GM18499 (cell line): ENCODE data around the gene SOX1.

Source experiments
- ATAC-seq: cut with Tn5 transposase; IDR thresholded peaks from one replicate; pipeline ENCODE4 v1.9.1; 2021; ENCODE audit warnings: moderate number of reproducible peaks; ENCODE audit not compliant: insufficient read depth, unreplicated experiment

The SOX1 gene

GRCh38 chr13:112069845-112070251 is 2.9 kb downstream of the SOX1 start:
- no peak for ATAC-seq

DNA sequence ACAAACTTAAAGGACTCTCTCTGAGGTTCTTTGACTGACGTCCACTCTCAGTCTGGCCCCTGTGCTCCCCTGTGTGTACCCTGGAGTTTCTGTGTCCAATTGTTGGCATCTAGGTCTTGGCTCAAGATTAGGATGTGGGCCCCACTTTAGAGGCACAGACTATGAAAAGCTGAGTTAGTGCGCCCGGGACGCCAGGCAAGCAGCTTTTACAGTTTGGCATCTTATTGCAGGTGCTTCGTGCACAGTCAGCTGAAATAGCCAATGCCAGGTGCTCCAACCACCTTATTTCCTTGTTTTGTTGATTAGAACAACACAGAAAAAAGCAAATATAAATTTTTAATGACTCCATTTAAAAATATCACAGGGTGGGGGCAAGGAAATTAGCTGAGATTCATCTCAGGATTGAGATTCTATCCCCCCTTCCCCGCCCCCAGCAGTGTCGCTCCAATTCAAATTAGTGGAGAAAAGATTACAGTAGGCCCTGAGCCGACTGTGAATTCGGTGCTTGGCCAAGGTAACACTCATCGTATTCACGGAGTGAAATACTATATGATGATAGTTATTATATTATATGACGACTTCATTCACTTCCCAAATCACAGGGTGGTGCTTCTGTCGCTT is 4.3 kb downstream of the SOX1 start:
- ATAC-seq = no peak

GRCh38 chr13:112071723-112072533 is 5.0 kb downstream of the SOX1 start:
- ATAC-seq = no peak

DNA sequence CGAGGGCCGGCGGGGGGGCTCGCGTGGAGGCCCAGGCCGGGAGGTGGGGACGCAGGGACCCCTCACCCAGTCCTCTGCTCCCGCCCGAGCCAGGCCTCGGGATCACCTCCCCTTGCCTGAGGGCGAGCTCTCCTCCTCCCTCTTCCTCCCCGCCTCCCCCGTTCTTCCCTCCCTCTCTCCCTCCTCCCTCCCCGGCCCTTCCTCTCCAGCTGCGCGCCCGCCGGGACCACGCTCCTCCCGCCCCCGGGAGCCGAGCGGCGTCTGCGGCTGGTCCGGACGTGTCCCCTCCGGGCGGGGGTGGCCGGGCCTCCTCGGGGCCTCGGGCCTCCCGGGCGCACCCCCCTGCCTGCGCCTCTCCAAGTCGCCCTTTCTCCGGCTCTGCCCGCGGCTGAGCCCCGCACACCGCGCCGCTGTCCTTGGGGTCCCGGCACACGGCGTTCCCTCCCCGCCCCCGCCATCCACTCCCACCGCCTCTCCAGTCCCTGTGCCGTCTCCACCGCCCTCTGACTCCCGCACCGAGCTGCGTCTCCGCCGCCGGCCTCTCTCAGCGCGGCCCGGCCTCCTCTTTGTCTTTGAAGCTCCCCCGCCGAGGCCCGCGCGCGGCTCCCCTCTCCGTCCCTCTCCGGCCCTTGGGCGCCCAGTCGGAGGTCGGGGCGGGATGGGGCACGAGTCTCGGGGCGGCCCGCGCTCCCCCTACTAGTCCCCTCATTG is 5.7 kb downstream of the SOX1 start:
- ATAC-seq = no peak

DNA sequence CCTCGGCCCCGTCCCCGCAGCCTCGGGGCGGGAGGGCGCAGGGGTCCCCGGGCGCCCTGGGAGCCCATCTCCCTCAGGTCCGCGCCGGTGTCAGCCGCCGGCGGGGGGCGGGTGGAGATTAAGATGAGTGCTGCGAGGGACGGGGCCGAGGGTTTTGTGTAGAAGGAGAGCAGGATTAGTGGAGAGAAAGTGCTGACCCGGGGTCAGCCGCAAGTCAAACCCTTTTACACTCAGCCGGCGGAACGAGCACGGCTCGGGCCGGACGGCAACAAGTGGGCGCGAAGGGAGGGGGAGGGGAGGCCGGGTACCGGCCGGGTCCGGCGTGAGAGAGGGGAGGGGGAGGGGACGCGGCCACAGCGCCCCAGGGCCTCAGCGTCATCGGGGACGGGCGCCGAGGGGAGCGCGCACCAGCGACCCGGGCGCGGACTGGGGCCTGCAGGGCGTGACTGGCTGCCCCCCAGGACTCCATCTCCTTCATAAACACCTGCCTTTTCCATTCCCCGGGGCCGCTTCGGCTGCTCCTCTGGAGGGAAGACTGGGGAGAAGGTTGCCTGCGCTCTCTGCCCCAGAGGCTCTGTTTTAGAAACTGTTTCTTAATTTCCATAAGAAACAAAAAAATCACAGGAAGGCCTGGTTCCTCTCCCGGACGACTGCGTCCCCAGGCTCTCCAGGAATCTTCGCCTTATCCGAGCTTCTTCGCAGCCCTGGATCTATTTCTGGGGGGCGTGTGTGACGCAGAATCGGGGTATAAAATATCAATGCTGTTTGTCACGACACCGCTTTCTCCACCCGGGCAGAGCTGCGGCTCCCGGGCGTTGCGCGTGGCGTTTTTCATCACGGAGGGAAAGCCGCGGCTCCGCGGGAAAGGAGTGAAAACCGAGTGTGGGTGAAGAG is 6.5 kb downstream of the SOX1 start:
- ATAC-seq = no peak

DNA sequence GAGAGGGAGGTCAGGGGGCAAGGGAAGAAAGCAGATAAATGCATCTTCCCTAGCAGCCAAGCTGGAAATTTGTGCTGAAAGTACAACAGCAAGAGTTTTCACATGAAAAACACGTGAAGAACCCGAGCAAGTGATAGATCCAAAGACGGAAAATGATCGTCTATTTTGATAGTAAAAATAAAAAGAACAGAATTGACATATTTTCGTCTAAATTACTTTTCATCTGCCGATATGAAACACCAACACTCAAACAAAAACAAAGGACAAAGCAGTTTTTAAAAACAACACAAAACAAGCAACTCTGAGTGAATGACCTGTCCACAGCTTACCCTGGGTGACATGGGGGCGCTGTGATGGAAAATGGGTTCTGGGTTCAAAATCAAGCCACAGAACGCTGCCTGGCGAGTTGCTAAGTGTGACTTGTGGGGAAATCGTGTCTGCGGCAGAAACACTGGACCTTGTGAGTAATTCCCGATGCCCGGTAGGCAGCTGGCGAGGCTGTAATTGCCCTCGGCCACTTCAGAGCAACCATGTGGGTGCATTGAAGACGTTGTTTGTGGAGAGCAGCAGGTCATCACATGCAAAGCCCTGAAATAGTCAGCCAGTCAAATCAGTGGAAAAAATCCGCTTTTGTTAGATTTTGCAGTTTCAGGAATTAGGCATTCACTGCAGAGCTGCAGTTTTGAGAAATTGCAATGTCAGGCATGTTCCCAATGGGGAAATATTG is 7.4 kb downstream of the SOX1 start:
- ATAC-seq = no peak

- no peak for ATAC-seq
Measured at GRCh38 chr13:112077729-112078128, 10.8 kb downstream of the SOX1 start.

DNA sequence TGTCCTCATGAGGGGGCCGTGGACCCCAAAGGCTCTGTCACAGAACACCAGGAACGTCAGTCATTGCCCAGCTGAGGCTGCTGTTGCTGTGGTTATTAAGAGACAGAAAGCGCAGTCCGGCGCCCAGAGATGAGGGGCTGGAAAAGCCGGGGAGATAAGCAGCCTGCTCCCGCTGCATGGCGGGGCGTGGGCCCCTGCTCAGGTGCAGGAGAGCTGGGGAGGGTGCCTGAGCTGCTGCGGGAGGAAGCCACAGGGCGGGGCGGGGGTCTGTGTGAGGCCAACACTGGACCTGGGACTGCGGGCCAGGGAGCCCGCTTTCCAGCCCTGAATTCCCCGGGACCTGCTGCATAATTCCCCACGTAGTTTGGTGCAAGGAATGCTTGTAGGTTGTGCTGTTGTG is 11.3 kb downstream of the SOX1 start:
- no peak for ATAC-seq

GRCh38 chr13:112078879-112079531 is 12.1 kb downstream of the SOX1 start:
- no peak for ATAC-seq

GRCh38 chr13:112079696-112080095 is 12.7 kb downstream of the SOX1 start:
- no peak for ATAC-seq

DNA sequence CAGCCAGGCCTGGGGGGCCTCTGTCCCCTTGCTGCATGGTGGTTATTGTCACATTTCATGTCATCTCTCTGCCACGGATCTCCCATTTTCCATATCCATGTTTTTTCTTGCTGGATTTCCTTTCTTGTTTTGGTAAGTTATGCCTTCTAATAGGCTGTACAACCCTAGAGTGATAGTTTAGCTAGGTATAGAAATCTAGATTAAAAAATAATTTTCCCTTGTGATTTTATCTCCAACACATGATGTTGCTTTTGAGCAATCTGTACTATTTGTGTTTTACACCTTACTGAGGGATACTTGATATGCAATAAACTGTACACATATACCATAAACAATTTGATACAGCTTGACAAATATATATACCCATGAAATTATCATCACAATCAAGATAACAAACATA is 17.0 kb downstream of the SOX1 start:
- ATAC-seq = no peak

DNA sequence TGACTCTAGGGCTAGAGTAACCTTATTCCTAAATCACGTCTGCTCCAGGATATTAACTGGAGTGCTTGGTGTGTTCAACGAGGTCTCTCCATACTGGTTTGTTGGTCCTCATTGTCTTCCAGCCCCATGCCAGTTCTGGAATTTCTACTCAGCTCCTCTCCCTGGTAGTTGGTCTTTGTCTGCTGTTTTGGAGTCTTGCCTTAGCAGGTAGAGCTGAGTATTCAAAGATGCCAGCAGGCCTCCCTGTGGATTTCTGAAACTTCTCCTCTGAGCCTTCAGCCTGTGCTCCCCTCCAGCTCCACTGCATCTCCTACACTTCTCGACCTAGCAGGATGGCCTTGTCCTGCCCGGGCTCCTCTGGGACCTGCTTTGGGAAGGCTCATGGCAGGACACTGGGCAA is 25.5 kb downstream of the SOX1 start:
- ATAC-seq = no peak

DNA sequence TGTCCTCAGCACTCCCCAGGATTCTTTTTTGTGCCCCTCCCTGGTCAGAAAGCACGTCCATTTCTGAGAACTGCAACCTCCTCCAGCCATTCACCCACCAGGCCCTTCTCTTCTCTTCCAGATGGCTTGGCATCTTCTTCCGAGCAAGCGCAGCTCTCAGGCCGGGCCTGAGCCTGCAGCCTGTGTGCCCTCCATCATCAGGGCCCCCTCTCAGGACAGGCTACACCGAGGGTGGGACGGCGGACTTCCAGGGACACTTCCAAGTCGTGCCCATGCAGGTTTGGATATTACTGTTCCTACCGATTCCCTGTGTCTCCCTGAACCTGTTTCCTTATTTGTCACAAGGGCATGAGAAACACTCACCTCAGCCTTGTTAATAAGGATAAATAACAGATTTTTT is 28.4 kb downstream of the SOX1 start:
- ATAC-seq = no peak

DNA sequence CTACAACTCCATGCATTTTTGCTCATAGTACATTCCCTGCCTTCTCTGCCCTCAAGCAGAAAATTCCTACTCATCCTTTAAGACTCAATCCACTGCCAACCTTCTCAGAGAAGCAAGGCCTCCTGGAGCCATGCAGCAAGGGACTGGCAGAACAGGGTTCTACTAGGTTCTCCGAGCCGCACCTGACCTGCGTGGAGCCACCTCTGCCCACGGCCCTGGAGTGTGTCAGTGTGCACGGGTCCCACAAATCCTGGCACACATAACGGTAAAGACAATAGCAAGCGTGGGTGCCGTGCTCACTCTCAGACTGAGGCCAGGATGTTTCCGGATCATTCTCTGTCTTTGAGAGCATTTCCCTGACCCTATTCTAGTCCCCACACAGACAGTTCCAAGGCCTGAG is 30.0 kb downstream of the SOX1 start:
- ATAC-seq = no peak

GRCh38 chr13:112097770-112098169 is 30.8 kb downstream of the SOX1 start:
- no peak for ATAC-seq

DNA sequence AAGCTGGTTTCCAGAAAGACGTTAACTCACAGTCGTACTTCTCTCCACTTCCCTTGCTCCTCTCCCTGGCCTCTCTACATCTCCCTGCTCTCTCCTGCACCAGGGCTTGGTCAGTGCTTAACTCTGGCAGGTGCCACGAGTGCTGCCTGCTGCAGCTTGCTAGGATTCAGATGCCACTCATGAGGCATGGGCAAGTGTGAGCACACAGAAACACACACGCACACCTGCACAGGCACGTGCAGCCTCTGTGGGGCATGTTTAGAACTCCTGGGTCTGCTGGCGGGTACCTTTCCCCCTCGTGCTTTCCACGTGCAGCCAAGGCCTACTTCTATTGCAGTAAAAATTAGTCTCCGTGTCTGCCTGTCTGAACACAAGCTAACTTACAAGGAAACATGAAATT is 31.8 kb downstream of the SOX1 start:
- ATAC-seq = no peak

DNA sequence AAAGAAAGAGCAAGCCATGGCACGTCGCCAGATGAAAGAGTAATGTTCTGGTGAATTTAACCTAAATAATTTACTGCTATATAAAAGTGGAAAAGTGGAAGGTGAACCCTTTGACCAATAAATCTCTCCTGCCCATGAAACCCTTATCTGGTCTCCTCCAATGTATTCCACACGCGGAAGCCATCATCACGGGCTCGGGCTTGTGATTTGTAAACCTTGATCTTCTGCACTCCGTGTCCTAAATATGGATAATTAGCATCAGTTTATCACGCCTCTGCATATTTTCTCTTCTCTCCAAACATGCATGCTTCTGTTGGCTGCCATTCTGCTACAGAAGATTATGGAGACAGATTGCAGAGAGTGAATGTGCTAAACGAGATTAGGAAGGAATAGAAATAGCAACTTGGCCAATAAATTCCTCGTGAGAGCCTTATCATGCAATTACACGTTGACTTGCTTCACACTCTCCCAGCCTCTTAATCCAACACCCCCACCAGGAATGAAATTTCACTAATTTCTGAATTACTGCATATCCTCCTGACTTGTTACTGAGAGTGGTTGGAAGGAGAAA is 34.5 kb downstream of the SOX1 start:
- ATAC-seq = no peak

DNA sequence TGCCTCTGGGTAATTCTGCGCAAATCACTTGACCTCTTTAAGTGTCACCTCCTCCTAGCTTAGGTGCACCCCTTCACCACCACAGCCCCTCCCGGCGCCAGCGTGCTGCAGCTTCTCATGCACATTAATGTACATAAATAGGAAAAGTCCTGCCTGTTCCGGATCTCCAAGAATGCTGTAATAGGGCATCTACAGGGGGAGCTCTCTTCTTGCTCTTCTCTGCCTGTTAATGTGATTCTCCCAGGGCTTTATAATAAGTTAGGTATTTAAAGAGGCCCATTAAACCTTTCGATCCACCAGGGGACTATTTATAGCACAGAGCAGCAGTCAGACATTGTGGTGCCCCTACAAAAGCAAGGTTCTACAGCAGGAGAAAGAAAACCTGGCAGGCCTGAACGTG is 35.3 kb downstream of the SOX1 start:
- no peak for ATAC-seq

DNA sequence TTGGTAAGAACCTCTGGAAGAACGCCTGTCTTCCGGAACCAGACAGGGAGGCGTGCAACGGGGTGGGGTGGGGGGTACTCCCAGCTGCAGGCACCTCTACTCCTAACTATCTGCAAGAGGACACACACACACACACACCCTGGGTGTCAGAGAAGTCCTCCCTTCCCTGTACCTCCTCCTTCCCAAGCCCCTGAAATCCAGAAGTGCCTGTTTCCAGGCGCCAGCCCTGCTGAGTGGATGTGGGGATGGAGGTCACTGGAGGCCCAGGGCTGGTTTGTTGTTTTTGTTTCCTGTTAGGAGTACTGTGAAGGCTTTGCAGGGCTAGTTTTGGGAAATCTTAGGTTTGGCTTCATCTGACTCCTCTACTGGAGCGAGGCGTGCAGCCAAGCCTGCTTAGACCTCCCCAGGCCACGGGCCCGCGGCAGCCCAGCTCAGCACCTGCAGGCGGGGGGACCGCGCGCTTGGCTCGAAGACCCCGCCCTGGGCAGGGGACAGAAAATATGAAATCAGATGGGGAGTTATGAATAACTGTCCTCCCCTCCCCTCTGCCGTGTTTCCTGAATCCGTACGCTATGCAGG is 36.4 kb downstream of the SOX1 start:
- ATAC-seq = no peak
